A549 (cell line): Measurements from ENCODE around the gene ANTXR2. TPM values are rescaled to one million over a fixed set of nuclear protein-coding genes. Genes with fewer than 3 reads are reported as not detected.

Experiments
- ATAC-seq, 2 experiments: fragments of 200-7000 bp in 1 of 2; fragments of >200 bp in 1 of 2; cut with Nextera tagmentation in 1 of 2; cut with Tn5 transposase in 1 of 2; 3 replicates each; pipeline versions ENCODE4 v1.8.0 to v1.9.1; 2018 to 2020; ENCODE audit warnings: mild to moderate bottlenecking in 1 of 2, moderate library complexity in 1 of 2
- CTCF ChIA-PET: fragments of 300-600 bp; sonication (Branson Sonifier 250); formaldehyde crosslinking; extraction: SDS; loops from one replicate; lab custom pipeline; 2021; ENCODE audit warnings: antibody characterized with exemption, inconsistent platforms; lab: Yijun Ruan, JAX
- POLR2A ChIA-PET: fragments of 350-600 bp; formaldehyde crosslinking; extraction: SDS; loops from one replicate; lab custom pipeline; 2021; ENCODE audit warnings: antibody characterized with exemption, inconsistent platforms; lab: Yijun Ruan, JAX
- DNase-seq, 2 experiments: peaks; one replicate each; pipeline versions ENCODE4 v3.0.0 to v3.0.0-alpha.2; 2011 to 2016; ENCODE audit warnings: low read depth in 1 of 2, low spot score in 1 of 2
- FAIRE-seq: peaks from 2 replicates; lab custom pipeline; 2011; peaks lifted over from hg19 to GRCh38; lab: Jason Lieb, UNC
- H3K27ac ChIP-seq, 2 experiments: fragments of >200 bp; sonication (Bioruptor Twin); formaldehyde crosslinking; 3 replicates each; pipeline ENCODE4 v1.5.1; 2016 to 2017
- H3K4me1 ChIP-seq: fragments of >200 bp; sonication (Bioruptor Twin); formaldehyde crosslinking; 3 replicates; pipeline ENCODE4 v1.6.1; 2016
- H3K4me2 ChIP-seq: fragments of >200 bp; sonication (Bioruptor Twin); formaldehyde crosslinking; 3 replicates; pipeline ENCODE4 v1.6.1; 2016
- H3K4me3 ChIP-seq: fragments of >200 bp; sonication (Bioruptor Twin); formaldehyde crosslinking; 3 replicates; pipeline ENCODE4 v1.5.1; 2016
- H3K9me3 ChIP-seq: fragments of >200 bp; sonication (Bioruptor Twin); formaldehyde crosslinking; 3 replicates; pipeline ENCODE4 v1.6.1; 2016
- ATOH8 ChIP-seq: fragments of 250-450 bp; sonication (Bioruptor Pico); IDR thresholded peaks from 2 replicates; pipeline ENCODE4 v1.5.0; 2020; ENCODE audit warnings: low read depth, mild to moderate bottlenecking, moderate library complexity
- BHLHE40 ChIP-seq: IDR thresholded peaks from 2 replicates; pipeline ENCODE4 v1.6.1; 2012; ENCODE audit warnings: low read depth, low read length, inconsistent platforms
- CBX2 ChIP-seq: fragments of 200-600 bp; sonication (generic); IDR thresholded peaks from 2 replicates; pipeline ENCODE4 v1.6.1; 2016; ENCODE audit warnings: low read depth, mild to moderate bottlenecking, borderline replicate concordance
- CHD2 ChIP-seq: fragments of 150-350 bp; IDR thresholded peaks from 2 replicates; pipeline ENCODE4 v1.6.1; 2014; ENCODE audit warnings: low read length; ENCODE audit not compliant: partially characterized antibody
- EHF ChIP-seq: fragments of 250-450 bp; sonication (Bioruptor Pico); IDR thresholded peaks from 2 replicates; pipeline ENCODE4 v1.5.0; 2020; ENCODE audit warnings: mild to moderate bottlenecking
- EHMT2 ChIP-seq: fragments of 200-600 bp; sonication (generic); IDR thresholded peaks from 2 replicates; pipeline ENCODE4 v1.6.1; 2016; ENCODE audit warnings: antibody characterized with exemption, low read depth, mild to moderate bottlenecking, moderate library complexity
- ESRRA ChIP-seq: fragments of 150-350 bp; IDR thresholded peaks from 2 replicates; pipeline ENCODE4 v1.6.1; 2014; ENCODE audit warnings: mild to moderate bottlenecking, low read length, borderline replicate concordance
- GATA3 ChIP-seq: IDR thresholded peaks from 2 replicates; pipeline ENCODE4 v1.6.1; 2012; ENCODE audit warnings: borderline replicate concordance
- HDAC2 ChIP-seq: fragments of 200-600 bp; sonication (generic); IDR thresholded peaks from 2 replicates; pipeline ENCODE4 v1.6.1; 2016
- HEYL ChIP-seq: fragments of 250-450 bp; sonication (Bioruptor Pico); IDR thresholded peaks from 2 replicates; pipeline ENCODE4 v1.8.0; 2021; ENCODE audit warnings: mild to moderate bottlenecking, moderate library complexity
- HMGXB4 ChIP-seq: fragments of 250-450 bp; sonication (Bioruptor Pico); IDR thresholded peaks from 2 replicates; pipeline ENCODE4 v1.5.0; 2021; ENCODE audit warnings: mild to moderate bottlenecking, moderate library complexity, borderline replicate concordance
- HOXB5 ChIP-seq: fragments of 250-450 bp; sonication (Bioruptor Pico); IDR thresholded peaks from 2 replicates; pipeline ENCODE4 v1.5.0; 2020; ENCODE audit warnings: mild to moderate bottlenecking, moderate library complexity
- JUN ChIP-seq, 2 experiments: fragments of >200 bp; sonication (Bioruptor Twin); formaldehyde crosslinking; IDR thresholded peaks; 2 replicates in 1 of 2; 3 replicates in 1 of 2; pipeline ENCODE4 v1.6.1; 2016 to 2017
- MYC ChIP-seq: IDR thresholded peaks from 2 replicates; pipeline ENCODE4 v1.6.1; 2012; ENCODE audit warnings: mild to moderate bottlenecking, inconsistent platforms, low read length, improper control_type of control experiment, borderline replicate concordance
- NFE2L2 ChIP-seq: fragments of 150-350 bp; conservative IDR thresholded peaks from 2 replicates; pipeline ENCODE4 v1.6.1; 2014; ENCODE audit warnings: low read length
- NPAS2 ChIP-seq: fragments of 250-450 bp; sonication (Bioruptor Pico); IDR thresholded peaks from 2 replicates; pipeline ENCODE4 v1.8.0; 2022; ENCODE audit warnings: mild to moderate bottlenecking, moderate library complexity, borderline replicate concordance
- PHF8 ChIP-seq: fragments of 200-600 bp; sonication (generic); IDR thresholded peaks from 2 replicates; pipeline ENCODE4 v1.6.1; 2016; ENCODE audit warnings: low read depth, mild to moderate bottlenecking, antibody characterized with exemption, moderate library complexity, borderline replicate concordance
- POLR2A ChIP-seq: IDR thresholded peaks from 2 replicates; pipeline ENCODE4 v1.6.1; 2012; ENCODE audit warnings: mild to moderate bottlenecking, low read length
- RARB ChIP-seq: fragments of 250-450 bp; sonication (Bioruptor Pico); IDR thresholded peaks from 2 replicates; pipeline ENCODE4 v1.8.0; 2021; ENCODE audit warnings: mild to moderate bottlenecking, moderate library complexity
- RNF2 ChIP-seq: fragments of 200-600 bp; sonication (generic); IDR thresholded peaks from 2 replicates; pipeline ENCODE4 v1.6.1; 2016; ENCODE audit warnings: low read depth, mild to moderate bottlenecking, antibody characterized with exemption, moderate library complexity, borderline replicate concordance
- USF2 ChIP-seq: fragments of 450-650 bp; IDR thresholded peaks from 2 replicates; pipeline ENCODE4 v1.6.1; 2014; ENCODE audit warnings: antibody characterized with exemption
- WGBS: methylation state at CpG from one replicate; pipeline ENCODE4 v1.1.6; 2017; ENCODE audit errors: missing lambda C conversion rate; 5-methylcytosine and 5-hydroxymethylcytosine counted together
- polyA plus RNA-seq, 4 experiments: library from polyadenylated mRNA; depleted of rRNA in 3 of 4; stranded (reverse); fragments of >200 nt; fragmentation: RNase III in 1 of 4; extraction: RNeasy Plus Mini Kit Qiagen cat#74134 plus additional on column Dnase treatment in 1 of 4; gene quantifications; 2 replicates in 3 of 4; 3 replicates in 1 of 4; pipeline ENCODE4 v1.2.3, GENCODE V29; 2011 to 2017

ANTXR2 gene
- polyA plus RNA-seq, 2 of the 4 experiments (the other 2 are of a cell fraction) = 2.3 to 3.0 TPM

GRCh38 chr4:79948739-79949138 lies 124.3 kb downstream of the ANTXR2 start:
- CTCF ChIA-PET = no interaction called here

GRCh38 chr4:79948261-79948660 lies 124.8 kb downstream of the ANTXR2 start:
- WGBS = 24% methylated on average over 3 of the region's 3 CpGs
- POLR2A ChIA-PET = no interaction called here
- TF ChIP-seq ESRRA (no peak), HDAC2 (no peak), GATA3 (no peak), JUN (IDR thresholded peaks at IDR 0.05) (no peak), USF2 (no peak), HMGXB4 (CRISPR knock-in tag) (no peak), EHMT2 (no peak), HEYL (CRISPR knock-in tag) (no peak), MYC (no peak), POLR2A (no peak), RARB (CRISPR knock-in tag) (no peak), BHLHE40 (no peak), CBX2 (no peak), NFE2L2 (no peak)
- TF ChIP-seq, all 56 proteins: peak for 0

More at GRCh38 chr4:79948739-79949138, 124.3 kb downstream of the ANTXR2 start:
- TF ChIP-seq HMGXB4 (CRISPR knock-in tag) = no peak
- no peak for TF ChIP-seq CBX2
- TF ChIP-seq EHMT2 = no peak
- no peak for TF ChIP-seq HOXB5 (CRISPR knock-in tag)
- no peak for TF ChIP-seq NPAS2 (CRISPR knock-in tag)
- TF ChIP-seq EHF (CRISPR knock-in tag) = no peak
- no peak for TF ChIP-seq RNF2
- no peak for TF ChIP-seq CHD2
- no peak for TF ChIP-seq PHF8
- TF ChIP-seq ATOH8 = no peak
- TF ChIP-seq NFE2L2 = no peak
- Histone ChIP-seq H3K4me3 (no peak overlapping the region), H3K27ac (no peak overlapping the region), H3K9me3 (no peaks in the 10 kb centered on the region), H3K4me1 (no peaks in the 10 kb centered on the region), H3K4me2 (no peak overlapping the region)
- FAIRE-seq (no peak), ATAC-seq (no peak), DNase-seq (no peak)
- POLR2A ChIA-PET = no interaction called here

More at GRCh38 chr4:79948261-79948660, 124.8 kb downstream of the ANTXR2 start:
- no peak overlapping the region for H3K27ac ChIP-seq
- CTCF ChIA-PET = no interaction called here
- no peak overlapping the region for H3K4me2 ChIP-seq
- DNase-seq = no peak
- H3K9me3 ChIP-seq = no peaks in the 10 kb centered on the region
- ATAC-seq = no peak
- no peak overlapping the region for H3K4me3 ChIP-seq
- H3K4me1 ChIP-seq = no peaks in the 10 kb centered on the region
- no peak for FAIRE-seq
